ENCODE data around the gene EZH1.

- TF ChIP-seq POLR2A (IDR thresholded peaks at IDR 0.05) (no peak), POLR2AphosphoS5 (IDR thresholded peaks at IDR 0.05) (no peak), EP300 (IDR thresholded peaks at IDR 0.05) (no peak)
- TF ChIP-seq, protein P1, sequence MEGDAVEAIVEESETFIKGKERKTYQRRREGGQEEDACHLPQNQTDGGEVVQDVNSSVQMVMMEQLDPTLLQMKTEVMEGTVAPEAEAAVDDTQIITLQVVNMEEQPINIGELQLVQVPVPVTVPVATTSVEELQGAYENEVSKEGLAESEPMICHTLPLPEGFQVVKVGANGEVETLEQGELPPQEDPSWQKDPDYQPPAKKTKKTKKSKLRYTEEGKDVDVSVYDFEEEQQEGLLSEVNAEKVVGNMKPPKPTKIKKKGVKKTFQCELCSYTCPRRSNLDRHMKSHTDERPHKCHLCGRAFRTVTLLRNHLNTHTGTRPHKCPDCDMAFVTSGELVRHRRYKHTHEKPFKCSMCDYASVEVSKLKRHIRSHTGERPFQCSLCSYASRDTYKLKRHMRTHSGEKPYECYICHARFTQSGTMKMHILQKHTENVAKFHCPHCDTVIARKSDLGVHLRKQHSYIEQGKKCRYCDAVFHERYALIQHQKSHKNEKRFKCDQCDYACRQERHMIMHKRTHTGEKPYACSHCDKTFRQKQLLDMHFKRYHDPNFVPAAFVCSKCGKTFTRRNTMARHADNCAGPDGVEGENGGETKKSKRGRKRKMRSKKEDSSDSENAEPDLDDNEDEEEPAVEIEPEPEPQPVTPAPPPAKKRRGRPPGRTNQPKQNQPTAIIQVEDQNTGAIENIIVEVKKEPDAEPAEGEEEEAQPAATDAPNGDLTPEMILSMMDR (IDR thresholded peaks at IDR 0.05): no peak
Observed at GRCh38 chr17:42783791-42784138, 38.9 kb upstream of the EZH1 start.

Data from upper lobe of left lung (tissue), 4 donors.